ENCODE data around the gene GRB10. TPM values are rescaled to one million over a fixed set of nuclear protein-coding genes. Genes with fewer than 3 reads are reported as not detected.
A peak's percentile ranks its signal among the peaks of the same experiment; 100 is the strongest.

GRB10 gene
- total and polyA plus RNA-seq, 4 donors, result 42.2 to 50.6 (median 50.0) TPM

- no peak for DNase-seq (ENCODE audit: low read depth in 4 of 6, low spot score in 6 of 6)
- Histone ChIP-seq H3K36me3 (ENCODE audit: control insufficient read depth, insufficient read depth, low read length) (peaks cover 14% of the 10 kb centered on the region), H3K9me3 (ENCODE audit: control insufficient read depth, insufficient read depth, low read length) (no peaks in the 10 kb centered on the region), H3K4me3 (ENCODE audit: low read depth, low read length) (no peak overlapping the region), H3K27me3 (ENCODE audit: control insufficient read depth, insufficient read depth, low read length) (no peaks in the 10 kb centered on the region), H3K4me1 (ENCODE audit: control insufficient read depth, insufficient read depth, low read length) (peaks cover 3% of the 10 kb centered on the region), H3K27ac (ENCODE audit: low read depth, low read length) (no peak overlapping the region)
- 71% methylated on average over 5 of the region's 5 CpGs for WGBS (ENCODE audit: insufficient coverage)
These were observed 164.4 kb downstream of the GRB10 start for GRCh38 chr7:50618281-50618680.

GRCh38 chr7:50615519-50616080 lies 167.1 kb downstream of the GRB10 start:
- Histone ChIP-seq H3K27ac (ENCODE audit: low read depth, low read length) (no peak overlapping the region), H3K4me3 (ENCODE audit: low read depth, low read length) (no peak overlapping the region), H3K36me3 (ENCODE audit: control insufficient read depth, insufficient read depth, low read length) (peaks cover 12% of the 10 kb centered on the region), H3K27me3 (ENCODE audit: control insufficient read depth, insufficient read depth, low read length) (no peaks in the 10 kb centered on the region), H3K4me1 (ENCODE audit: control insufficient read depth, insufficient read depth, low read length) (no peaks in the 10 kb centered on the region), H3K9me3 (ENCODE audit: control insufficient read depth, insufficient read depth, low read length) (no peaks in the 10 kb centered on the region)
- 97% methylated on average over 4 of the region's 5 CpGs for WGBS (ENCODE audit: insufficient coverage)
- no peak for DNase-seq (ENCODE audit: low read depth in 4 of 6, low spot score in 6 of 6)

GRCh38 chr7:50614721-50615518 lies 167.8 kb downstream of the GRB10 start:
- H3K4me3 ChIP-seq (ENCODE audit: low read depth, low read length), result no peak overlapping the region
- no peaks in the 10 kb centered on the region for H3K9me3 ChIP-seq (ENCODE audit: control insufficient read depth, insufficient read depth, low read length)
- 92% methylated on average over 20 of the region's 20 CpGs for WGBS (ENCODE audit: insufficient coverage)
- no peaks in the 10 kb centered on the region for H3K27me3 ChIP-seq (ENCODE audit: control insufficient read depth, insufficient read depth, low read length)
- no peak for DNase-seq (ENCODE audit: low read depth in 4 of 6, low spot score in 6 of 6)
- peaks cover 12% of the 10 kb centered on the region for H3K36me3 ChIP-seq (ENCODE audit: control insufficient read depth, insufficient read depth, low read length)
- no peaks in the 10 kb centered on the region for H3K4me1 ChIP-seq (ENCODE audit: control insufficient read depth, insufficient read depth, low read length)
- H3K27ac ChIP-seq (ENCODE audit: low read depth, low read length), result no peak overlapping the region

GRCh38 chr7:50613473-50613872 lies 169.2 kb downstream of the GRB10 start:
- H3K27me3 ChIP-seq (ENCODE audit: control insufficient read depth, insufficient read depth, low read length), result no peaks in the 10 kb centered on the region
- no peaks in the 10 kb centered on the region for H3K9me3 ChIP-seq (ENCODE audit: control insufficient read depth, insufficient read depth, low read length)
- WGBS (ENCODE audit: insufficient coverage), result 85% methylated on average over 4 of the region's 8 CpGs
- no peak overlapping the region for H3K27ac ChIP-seq (ENCODE audit: low read depth, low read length)
- no peak for DNase-seq (ENCODE audit: low read depth in 4 of 6, low spot score in 6 of 6)
- peaks cover 12% of the 10 kb centered on the region for H3K36me3 ChIP-seq (ENCODE audit: control insufficient read depth, insufficient read depth, low read length)
- no peaks in the 10 kb centered on the region for H3K4me1 ChIP-seq (ENCODE audit: control insufficient read depth, insufficient read depth, low read length)
- H3K4me3 ChIP-seq (ENCODE audit: low read depth, low read length), result no peak overlapping the region

- no peaks in the 10 kb centered on the region for H3K27me3 ChIP-seq (ENCODE audit: control insufficient read depth, insufficient read depth, low read length)
- no peaks in the 10 kb centered on the region for H3K9me3 ChIP-seq (ENCODE audit: control insufficient read depth, insufficient read depth, low read length)
- H3K27ac ChIP-seq (ENCODE audit: low read depth, low read length), result no peak overlapping the region
- DNase-seq (ENCODE audit: low read depth in 4 of 6, low spot score in 6 of 6), result no peak
- 100% methylated on average over 2 of the region's 5 CpGs for WGBS (ENCODE audit: insufficient coverage)
- no peak overlapping the region for H3K4me3 ChIP-seq (ENCODE audit: low read depth, low read length)
- no peaks in the 10 kb centered on the region for H3K4me1 ChIP-seq (ENCODE audit: control insufficient read depth, insufficient read depth, low read length)
- peaks cover 12% of the 10 kb centered on the region for H3K36me3 ChIP-seq (ENCODE audit: control insufficient read depth, insufficient read depth, low read length)
These were observed 170.0 kb downstream of the GRB10 start for GRCh38 chr7:50612704-50613103.

DNA sequence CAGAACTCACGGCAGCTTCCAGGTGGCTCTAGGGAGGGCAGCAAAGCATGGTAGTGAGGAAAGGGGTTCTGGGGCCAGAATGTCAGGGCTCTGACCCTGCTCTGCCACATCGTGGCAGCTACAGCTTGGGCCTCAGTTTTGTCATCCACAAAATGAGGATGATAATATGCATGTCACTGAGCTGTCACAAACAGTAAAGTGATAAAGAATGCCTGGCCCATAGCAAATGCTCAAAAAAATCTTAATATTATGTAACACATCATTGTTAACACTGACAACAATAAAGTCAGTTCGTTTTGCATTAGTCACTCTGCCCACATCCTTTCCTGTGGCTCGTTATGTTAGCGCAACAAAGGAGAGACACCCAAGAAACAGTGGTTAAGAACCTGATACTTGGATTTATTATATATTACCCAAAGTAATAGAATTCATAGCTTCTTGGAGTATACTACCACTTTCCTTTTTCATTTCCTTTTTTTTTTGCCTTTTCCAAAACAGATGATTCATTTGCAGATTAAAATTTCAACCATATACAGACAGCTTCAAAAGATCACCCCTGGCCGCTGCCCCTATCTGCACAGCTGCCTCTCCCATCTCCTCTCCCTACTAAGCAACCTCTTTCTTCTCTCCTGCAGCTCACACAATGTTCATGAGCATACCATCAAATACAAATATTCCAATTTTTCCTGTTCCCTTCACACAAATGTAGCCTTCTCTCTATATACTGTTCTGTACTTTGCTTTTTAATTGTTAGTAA lies 172.0 kb downstream of the GRB10 start:
- H3K27me3 ChIP-seq (ENCODE audit: control insufficient read depth, insufficient read depth, low read length), result no peaks in the 10 kb centered on the region
- peaks cover 17% of the 10 kb centered on the region for H3K36me3 ChIP-seq (ENCODE audit: control insufficient read depth, insufficient read depth, low read length)
- no peaks in the 10 kb centered on the region for H3K9me3 ChIP-seq (ENCODE audit: control insufficient read depth, insufficient read depth, low read length)
- H3K4me3 ChIP-seq (ENCODE audit: low read depth, low read length), result no peak overlapping the region
- H3K4me1 ChIP-seq (ENCODE audit: control insufficient read depth, insufficient read depth, low read length), result no peaks in the 10 kb centered on the region
- no peak overlapping the region for H3K27ac ChIP-seq (ENCODE audit: low read depth, low read length)
- WGBS (ENCODE audit: insufficient coverage), result 96% methylated on average over 3 of the region's 6 CpGs
- DNase-seq (ENCODE audit: low read depth in 4 of 6, low spot score in 6 of 6), result no peak

DNA sequence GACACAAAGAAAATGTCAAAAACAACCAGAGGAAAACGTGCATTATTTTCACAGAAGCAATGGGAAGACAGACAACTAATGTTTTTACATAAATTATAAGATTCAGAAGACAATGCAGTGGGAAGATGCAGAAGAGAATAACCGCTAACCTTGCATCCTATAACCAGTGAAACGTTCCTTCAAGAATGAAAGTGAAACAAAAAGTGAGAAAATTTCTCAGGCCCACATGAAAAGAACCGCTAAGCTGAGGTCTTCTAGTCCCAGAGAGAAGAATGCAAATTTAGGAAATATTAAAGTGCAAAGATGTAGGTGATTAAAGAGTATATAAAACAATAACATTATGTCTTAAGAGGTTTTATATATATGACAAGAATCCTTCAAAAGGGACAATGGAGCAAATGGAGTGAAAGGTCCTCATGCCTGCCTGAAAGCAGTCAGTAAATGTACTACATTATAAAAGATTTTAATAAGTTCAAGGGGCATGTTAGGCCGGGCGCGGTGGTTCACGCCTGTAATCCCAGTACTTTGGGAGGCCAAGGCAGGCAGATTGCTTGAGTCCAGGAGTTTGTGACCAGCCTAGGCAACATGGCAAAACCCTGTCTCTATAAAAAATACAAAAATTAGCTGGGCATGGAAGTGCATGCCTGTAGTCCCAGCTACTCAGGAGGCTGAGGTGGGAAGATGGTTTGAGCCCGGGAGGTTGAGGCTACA lies 174.3 kb downstream of the GRB10 start:
- 100% methylated on average over 5 of the region's 9 CpGs for WGBS (ENCODE audit: insufficient coverage)
- H3K9me3 ChIP-seq (ENCODE audit: control insufficient read depth, insufficient read depth, low read length), result no peaks in the 10 kb centered on the region
- peaks cover 24% of the 10 kb centered on the region for H3K36me3 ChIP-seq (ENCODE audit: control insufficient read depth, insufficient read depth, low read length)
- no peaks in the 10 kb centered on the region for H3K27me3 ChIP-seq (ENCODE audit: control insufficient read depth, insufficient read depth, low read length)
- no peak overlapping the region for H3K4me3 ChIP-seq (ENCODE audit: low read depth, low read length)
- no peaks in the 10 kb centered on the region for H3K4me1 ChIP-seq (ENCODE audit: control insufficient read depth, insufficient read depth, low read length)
- no peak overlapping the region for H3K27ac ChIP-seq (ENCODE audit: low read depth, low read length)
- no peak for DNase-seq (ENCODE audit: low read depth in 4 of 6, low spot score in 6 of 6)

DNA sequence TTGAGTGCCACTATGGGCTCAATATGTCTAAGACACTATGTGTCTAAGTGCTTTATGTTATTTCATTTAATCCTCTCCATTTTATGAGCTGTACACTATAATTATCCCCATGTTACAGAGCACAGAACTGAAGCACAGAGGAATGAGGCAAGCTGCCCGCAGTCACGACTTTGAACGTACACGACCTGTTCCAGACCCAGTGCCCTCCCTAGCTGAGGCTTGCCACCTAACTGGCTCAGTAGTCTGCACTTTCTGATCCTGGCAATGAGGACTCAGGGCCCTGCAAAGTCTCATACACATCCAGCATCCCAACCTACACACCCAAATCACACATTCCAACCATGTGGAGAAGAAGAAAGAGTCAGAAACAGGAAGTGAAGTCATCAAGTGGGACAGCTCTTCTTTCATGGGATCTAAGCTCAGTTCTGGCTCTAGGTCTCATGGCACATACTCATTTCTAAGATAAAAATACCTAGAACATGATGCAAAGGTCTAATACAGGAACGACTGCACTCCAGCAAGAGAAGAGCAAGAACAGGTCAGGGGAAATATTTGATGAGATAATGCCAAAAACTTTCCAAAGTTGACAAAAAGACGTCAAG lies 175.1 kb downstream of the GRB10 start:
- H3K4me1 ChIP-seq (ENCODE audit: control insufficient read depth, insufficient read depth, low read length), result no peaks in the 10 kb centered on the region
- DNase-seq (ENCODE audit: low read depth in 4 of 6, low spot score in 6 of 6), result peak in 1 of 6 donors; percentile 24
- H3K9me3 ChIP-seq (ENCODE audit: control insufficient read depth, insufficient read depth, low read length), result no peaks in the 10 kb centered on the region
- 84% methylated on average over 5 of the region's 6 CpGs for WGBS (ENCODE audit: insufficient coverage)
- no peak overlapping the region for H3K4me3 ChIP-seq (ENCODE audit: low read depth, low read length)
- H3K36me3 ChIP-seq (ENCODE audit: control insufficient read depth, insufficient read depth, low read length), result peaks cover 27% of the 10 kb centered on the region
- no peaks in the 10 kb centered on the region for H3K27me3 ChIP-seq (ENCODE audit: control insufficient read depth, insufficient read depth, low read length)
- H3K27ac ChIP-seq (ENCODE audit: low read depth, low read length), result no peak overlapping the region

GRCh38 chr7:50605059-50605458 lies 177.6 kb downstream of the GRB10 start:
- no peaks in the 10 kb centered on the region for H3K27me3 ChIP-seq (ENCODE audit: control insufficient read depth, insufficient read depth, low read length)
- H3K36me3 ChIP-seq (ENCODE audit: control insufficient read depth, insufficient read depth, low read length), result peaks cover 24% of the 10 kb centered on the region
- no peak overlapping the region for H3K27ac ChIP-seq (ENCODE audit: low read depth, low read length)
- no peaks in the 10 kb centered on the region for H3K4me1 ChIP-seq (ENCODE audit: control insufficient read depth, insufficient read depth, low read length)
- whole genome bisulfite sequencing (ENCODE audit: insufficient coverage), result 94% methylated on average over 12 of the region's 13 CpGs
- no peaks in the 10 kb centered on the region for H3K9me3 ChIP-seq (ENCODE audit: control insufficient read depth, insufficient read depth, low read length)
- no peak overlapping the region for H3K4me3 ChIP-seq (ENCODE audit: low read depth, low read length)
- DNase-seq (ENCODE audit: low read depth in 4 of 6, low spot score in 6 of 6), result no peak

Data from spinal cord (tissue), 10 donors.